ENCODE data around the gene NUP210L.

NUP210L gene

GRCh38 chr1:154142358-154142757 lies 12.5 kb downstream of the NUP210L start:
- no peaks in the 10 kb centered on the region for H3K36me3 ChIP-seq (ENCODE audit: insufficient read depth, low read length)
- no peaks in the 10 kb centered on the region for H3K4me1 ChIP-seq (ENCODE audit: insufficient read depth, low read length, poor library complexity, severe bottlenecking)
- H3K9me2 ChIP-seq (replicated peaks; ENCODE audit: low read depth, low read length), result no peaks in the 10 kb centered on the region
- no peaks in the 10 kb centered on the region for H3K27me3 ChIP-seq (ENCODE audit: insufficient read depth, low read length, poor library complexity, severe bottlenecking)
- no peak overlapping the region for H2AFZ ChIP-seq (ENCODE audit: low read length)
- no peaks in the 10 kb centered on the region for H3K79me2 ChIP-seq (ENCODE audit: insufficient read depth, low read length)
- H4K20me1 ChIP-seq (ENCODE audit: insufficient read depth, low read length, poor library complexity, severe bottlenecking), result no peaks in the 10 kb centered on the region
- H3K4me2 ChIP-seq (ENCODE audit: low read depth, low read length, poor library complexity, severe bottlenecking), result no peak overlapping the region
- no peaks in the 10 kb centered on the region for H3K9me3 ChIP-seq (ENCODE audit: insufficient read depth, low read depth, low read length)
- no peak overlapping the region for H3K9ac ChIP-seq (ENCODE audit: low read depth, low read length, poor library complexity, severe bottlenecking)
- no peak for TF ChIP-seq CTCF (conservative IDR thresholded peaks at IDR 0.05; ENCODE audit: low read length)
- TF ChIP-seq EZH2phosphoT487 (IDR thresholded peaks at IDR 0.05; ENCODE audit: borderline replicate concordance), result no peak
- no peaks in the 10 kb centered on the region for H3F3A ChIP-seq (ENCODE audit: low read depth)
- no peak overlapping the region for H3K4me3 ChIP-seq (ENCODE audit: low read length, poor library complexity, severe bottlenecking)

GRCh38 chr1:154141240-154141639 lies 13.6 kb downstream of the NUP210L start:
- Histone ChIP-seq H3K9me2 (replicated peaks; ENCODE audit: low read depth, low read length) (no peaks in the 10 kb centered on the region), H4K20me1 (ENCODE audit: insufficient read depth, low read length, poor library complexity, severe bottlenecking) (no peaks in the 10 kb centered on the region), H3K9ac (ENCODE audit: low read depth, low read length, poor library complexity, severe bottlenecking) (no peak overlapping the region), H2AFZ (ENCODE audit: low read length) (no peak overlapping the region), H3F3A (ENCODE audit: low read depth) (no peaks in the 10 kb centered on the region), H3K4me3 (ENCODE audit: low read length, poor library complexity, severe bottlenecking) (no peak overlapping the region), H3K9me3 (ENCODE audit: insufficient read depth, low read depth, low read length) (no peaks in the 10 kb centered on the region), H3K79me2 (ENCODE audit: insufficient read depth, low read length) (no peaks in the 10 kb centered on the region), H3K4me2 (ENCODE audit: low read depth, low read length, poor library complexity, severe bottlenecking) (no peak overlapping the region), H3K36me3 (ENCODE audit: insufficient read depth, low read length) (no peaks in the 10 kb centered on the region), H3K27me3 (ENCODE audit: insufficient read depth, low read length, poor library complexity, severe bottlenecking) (no peaks in the 10 kb centered on the region), H3K4me1 (ENCODE audit: insufficient read depth, low read length, poor library complexity, severe bottlenecking) (no peaks in the 10 kb centered on the region)
- TF ChIP-seq EZH2phosphoT487 (IDR thresholded peaks at IDR 0.05; ENCODE audit: borderline replicate concordance) (no peak), CTCF (conservative IDR thresholded peaks at IDR 0.05; ENCODE audit: low read length) (no peak)

- Histone ChIP-seq H3K27me3 (ENCODE audit: insufficient read depth, low read length, poor library complexity, severe bottlenecking) (no peaks in the 10 kb centered on the region), H3K4me2 (ENCODE audit: low read depth, low read length, poor library complexity, severe bottlenecking) (no peak overlapping the region), H3K9me3 (ENCODE audit: insufficient read depth, low read depth, low read length) (no peaks in the 10 kb centered on the region), H3F3A (ENCODE audit: low read depth) (no peaks in the 10 kb centered on the region), H3K36me3 (ENCODE audit: insufficient read depth, low read length) (no peaks in the 10 kb centered on the region), H4K20me1 (ENCODE audit: insufficient read depth, low read length, poor library complexity, severe bottlenecking) (no peaks in the 10 kb centered on the region), H3K4me1 (ENCODE audit: insufficient read depth, low read length, poor library complexity, severe bottlenecking) (no peaks in the 10 kb centered on the region), H3K9ac (ENCODE audit: low read depth, low read length, poor library complexity, severe bottlenecking) (no peak overlapping the region), H2AFZ (ENCODE audit: low read length) (no peak overlapping the region), H3K4me3 (ENCODE audit: low read length, poor library complexity, severe bottlenecking) (no peak overlapping the region), H3K9me2 (replicated peaks; ENCODE audit: low read depth, low read length) (no peaks in the 10 kb centered on the region), H3K79me2 (ENCODE audit: insufficient read depth, low read length) (no peaks in the 10 kb centered on the region)
- TF ChIP-seq CTCF (conservative IDR thresholded peaks at IDR 0.05; ENCODE audit: low read length), result no peak
Observed at GRCh38 chr1:154137888-154138287, 17.0 kb downstream of the NUP210L start.
